HG03460 (cell line): ENCODE data around the gene ARL6IP4.
"Not testable (repeated sequence)": the region's sequence is repeated elsewhere in the genome, so short reads cannot be mapped to it uniquely, and the experiment has no call there.

Source experiments
- ATAC-seq: cut with Tn5 transposase; IDR thresholded peaks from one replicate; pipeline ENCODE4 v1.9.1; 2021; ENCODE audit not compliant: unreplicated experiment

Gene ARL6IP4

GRCh38 chr12:122980183-122981035 lies at the start of gene ARL6IP4:
Gene ARL6IP4 (plus strand): TSS chr12:122980681. CDS start chr12:122981140, 459 bp downstream.
- ATAC-seq: peak; percentile 51

- no peak for ATAC-seq
These were observed 48.3 kb upstream of the ARL6IP4 start for GRCh38 chr12:122932207-122932606.

GRCh38 chr12:122934722-122935121 lies 45.8 kb upstream of the ARL6IP4 start:
- no peak for ATAC-seq

- no peak for ATAC-seq
These were observed 45.2 kb upstream of the ARL6IP4 start for GRCh38 chr12:122935318-122935717.

GRCh38 chr12:122937622-122938091 lies 42.8 kb upstream of the ARL6IP4 start:
- no peak for ATAC-seq

GRCh38 chr12:122939125-122939524 lies 41.4 kb upstream of the ARL6IP4 start:
- ATAC-seq: no peak

- not testable (repeated sequence) for ATAC-seq
These were observed 39.1 kb upstream of the ARL6IP4 start for GRCh38 chr12:122941351-122941750.

GRCh38 chr12:122942637-122943036 lies 37.8 kb upstream of the ARL6IP4 start:
- no peak for ATAC-seq

- no peak for ATAC-seq
These were observed 37.3 kb upstream of the ARL6IP4 start for GRCh38 chr12:122943196-122943595.

- ATAC-seq: no peak
These were observed 35.6 kb upstream of the ARL6IP4 start for GRCh38 chr12:122944605-122945592.

- peak; percentile 54 for ATAC-seq
These were observed 33.7 kb upstream of the ARL6IP4 start for GRCh38 chr12:122946690-122947341.

- peak; percentile 9 for ATAC-seq
These were observed 33.1 kb upstream of the ARL6IP4 start for GRCh38 chr12:122947352-122947792.

GRCh38 chr12:122948605-122949004 lies 31.9 kb upstream of the ARL6IP4 start:
- no peak for ATAC-seq

GRCh38 chr12:122949405-122949804 lies 31.1 kb upstream of the ARL6IP4 start:
- ATAC-seq: no peak

GRCh38 chr12:122949816-122950675 lies 30.4 kb upstream of the ARL6IP4 start:
- no peak for ATAC-seq

- ATAC-seq: no peak
These were observed 29.1 kb upstream of the ARL6IP4 start for GRCh38 chr12:122951406-122951805.

- peak; percentile 69 for ATAC-seq
These were observed 28.2 kb upstream of the ARL6IP4 start for GRCh38 chr12:122951979-122952892.

- ATAC-seq: no peak
These were observed 25.3 kb upstream of the ARL6IP4 start for GRCh38 chr12:122955156-122955555.

GRCh38 chr12:122956035-122956434 lies 24.4 kb upstream of the ARL6IP4 start:
- ATAC-seq: no peak
